SK-N-MC (cell line): ENCODE data around the gene PREB.

Experiments
- DNase-seq: peaks from one replicate; pipeline ENCODE4 v3.0.0-alpha.2; 2011; ENCODE audit warnings: low read depth, low spot score
- H3K27ac ChIP-seq: fragments of 200-600 bp; sonication (generic); 2 replicates; pipeline ENCODE4 v1.5.1; 2016; ENCODE audit warnings: mixed run types
- H3K36me3 ChIP-seq: fragments of 200-600 bp; sonication (generic); 2 replicates; pipeline ENCODE4 v1.6.1; 2017; ENCODE audit warnings: antibody characterized with exemption, low read length, mixed read lengths; ENCODE audit not compliant: insufficient read depth
- H3K4me3 ChIP-seq: fragments of 200-600 bp; sonication (generic); 2 replicates; pipeline ENCODE4 v1.5.1; 2016
- H3K9ac ChIP-seq: fragments of 200-600 bp; sonication (generic); 2 replicates; pipeline ENCODE4 v1.8.0; 2017; ENCODE audit warnings: mixed run types, mixed read lengths; ENCODE audit not compliant: insufficient read length
- H3K9me3 ChIP-seq: fragments of 200-600 bp; sonication (generic); 2 replicates; pipeline ENCODE4 v1.6.1; 2017; ENCODE audit warnings: low read depth, mild to moderate bottlenecking, antibody characterized with exemption, low read length, moderate library complexity, mixed read lengths
- EZH2 ChIP-seq: fragments of 200-600 bp; sonication (generic); IDR thresholded peaks from one replicate; pipeline ENCODE4 v1.6.1; 2017; ENCODE audit warnings: antibody characterized with exemption
- FOXP2 ChIP-seq: optimal IDR thresholded peaks from 2 replicates; pipeline ENCODE3; 2011; ENCODE audit warnings: mild to moderate bottlenecking, moderate library complexity; ENCODE audit not compliant: insufficient read depth; ENCODE audit errors: extremely low read length, control extremely low read depth
- POLR2AphosphoS5 ChIP-seq: IDR thresholded peaks from 2 replicates; pipeline ENCODE4 v1.6.1; 2012; ENCODE audit warnings: mild to moderate bottlenecking, low read depth, low read length, borderline replicate concordance

PREB gene

DNA sequence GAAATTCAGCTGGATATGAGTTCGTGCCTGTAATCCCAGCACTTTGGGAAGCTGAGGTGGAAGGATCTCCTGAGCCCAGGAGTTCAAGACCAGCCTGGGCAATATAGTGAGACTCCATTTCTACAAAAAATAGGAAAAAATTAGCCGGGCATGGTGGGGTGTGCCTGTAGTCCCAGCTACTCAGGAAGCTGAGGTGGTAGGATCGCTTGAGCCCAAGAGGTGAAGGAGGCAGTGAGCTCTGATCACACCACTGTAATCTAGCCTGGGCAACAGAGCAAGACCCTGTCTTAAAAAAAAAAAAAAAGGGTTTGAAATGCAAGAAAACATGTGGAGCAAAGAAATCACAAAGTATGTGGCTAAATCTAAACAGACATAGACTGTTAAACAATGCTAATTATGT lies 25.4 kb downstream of the PREB start:
- H3K9ac ChIP-seq: no peak overlapping the region
- DNase-seq: no peak
- H3K9me3 ChIP-seq: no peaks in the 10 kb centered on the region
- H3K36me3 ChIP-seq: no peaks in the 10 kb centered on the region
- no peak overlapping the region for H3K27ac ChIP-seq
- H3K4me3 ChIP-seq: no peak overlapping the region
- TF ChIP-seq FOXP2 (no peak), POLR2AphosphoS5 (no peak), EZH2 (no peak)

DNA sequence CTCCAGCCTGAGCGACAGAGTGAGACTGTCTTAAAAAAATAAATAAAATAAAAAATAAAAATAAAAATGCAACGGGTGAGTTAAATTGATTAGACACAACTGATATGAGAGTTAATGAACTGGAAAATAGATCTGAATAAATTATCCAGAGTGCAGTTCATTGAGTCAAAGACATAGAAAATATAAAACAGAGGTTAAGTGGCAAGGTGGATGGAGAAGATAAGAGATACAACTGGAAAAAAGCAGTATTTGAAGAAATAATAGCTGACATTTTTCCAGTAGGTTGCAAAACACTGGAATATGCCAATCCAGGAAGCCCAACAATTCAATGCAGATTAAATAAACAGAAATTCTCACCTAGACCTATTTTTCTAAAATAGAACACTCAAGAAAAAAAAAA lies 26.2 kb downstream of the PREB start:
- no peak for DNase-seq
- Histone ChIP-seq H3K27ac (no peak overlapping the region), H3K4me3 (no peak overlapping the region), H3K36me3 (no peaks in the 10 kb centered on the region), H3K9me3 (no peaks in the 10 kb centered on the region), H3K9ac (no peak overlapping the region)
- TF ChIP-seq EZH2 (no peak), POLR2AphosphoS5 (no peak), FOXP2 (no peak)

DNA sequence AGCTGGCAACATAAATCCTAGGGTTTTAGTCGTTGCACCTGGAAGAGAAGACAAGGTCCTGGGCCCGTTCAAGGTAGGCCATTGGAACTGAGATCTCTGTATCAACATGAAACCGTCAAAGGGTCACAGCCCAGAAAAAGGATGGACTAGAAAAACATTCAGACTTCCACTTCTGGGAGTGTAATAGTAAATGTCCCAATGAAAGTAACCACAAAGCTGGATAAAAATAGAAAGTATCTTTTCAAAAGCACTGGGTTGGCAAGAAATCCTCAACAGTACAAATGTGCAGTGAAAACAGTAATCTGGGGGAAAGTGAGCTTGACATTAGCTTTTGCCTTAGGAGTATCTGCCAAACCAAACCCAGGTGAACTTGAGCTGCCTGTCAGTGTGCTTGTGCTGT lies 28.5 kb downstream of the PREB start:
- Histone ChIP-seq H3K27ac (no peak overlapping the region), H3K9ac (no peak overlapping the region), H3K36me3 (no peaks in the 10 kb centered on the region), H3K4me3 (no peak overlapping the region), H3K9me3 (no peaks in the 10 kb centered on the region)
- TF ChIP-seq POLR2AphosphoS5 (no peak), FOXP2 (no peak), EZH2 (no peak)
- no peak for DNase-seq

DNA sequence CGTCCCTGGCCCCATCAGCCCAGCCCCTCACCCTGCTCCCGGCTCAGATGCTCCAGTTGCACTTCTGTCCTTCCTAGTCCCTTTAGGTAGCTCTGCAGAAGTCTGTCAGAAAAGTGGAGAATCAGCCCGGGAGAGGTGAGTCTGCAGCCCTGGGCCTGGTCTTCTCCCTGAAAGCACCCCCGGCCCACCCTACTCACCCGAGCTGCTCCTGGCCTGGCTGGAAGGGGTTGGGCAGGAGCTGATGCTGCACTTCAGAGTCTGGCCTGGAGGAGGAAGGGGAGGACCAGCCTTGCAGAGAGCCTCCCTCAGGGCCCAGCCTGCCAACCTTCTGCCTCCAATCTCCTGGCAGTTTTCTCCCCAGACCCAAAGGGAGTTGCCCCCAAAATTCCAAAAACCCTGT lies 32.1 kb downstream of the PREB start:
- Histone ChIP-seq H3K36me3 (no peaks in the 10 kb centered on the region), H3K27ac (no peak overlapping the region), H3K9ac (no peak overlapping the region), H3K4me3 (no peak overlapping the region), H3K9me3 (no peaks in the 10 kb centered on the region)
- TF ChIP-seq EZH2 (no peak), FOXP2 (no peak), POLR2AphosphoS5 (no peak)
- DNase-seq: no peak

DNA sequence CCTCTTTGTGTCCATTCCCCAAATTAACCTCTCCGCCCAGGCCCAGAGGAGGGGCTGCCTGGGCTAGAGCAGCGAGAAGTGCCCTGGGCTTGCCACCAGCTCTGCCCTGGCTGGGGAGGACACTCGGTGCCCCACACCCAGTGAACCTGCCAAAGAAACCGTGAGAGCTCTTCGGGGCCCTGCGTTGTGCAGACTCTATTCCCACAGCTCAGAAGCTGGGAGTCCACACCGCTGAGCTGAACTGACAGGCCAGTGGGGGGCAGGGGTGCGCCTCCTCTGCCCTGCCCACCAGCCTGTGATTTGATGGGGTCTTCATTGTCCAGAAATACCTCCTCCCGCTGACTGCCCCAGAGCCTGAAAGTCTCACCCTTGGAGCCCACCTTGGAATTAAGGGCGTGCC lies 34.4 kb downstream of the PREB start:
- no peak for DNase-seq
- Histone ChIP-seq H3K36me3 (no peaks in the 10 kb centered on the region), H3K9me3 (no peaks in the 10 kb centered on the region), H3K9ac (no peak overlapping the region), H3K27ac (no peak overlapping the region), H3K4me3 (no peak overlapping the region)
- TF ChIP-seq POLR2AphosphoS5 (no peak), EZH2 (no peak)

DNA sequence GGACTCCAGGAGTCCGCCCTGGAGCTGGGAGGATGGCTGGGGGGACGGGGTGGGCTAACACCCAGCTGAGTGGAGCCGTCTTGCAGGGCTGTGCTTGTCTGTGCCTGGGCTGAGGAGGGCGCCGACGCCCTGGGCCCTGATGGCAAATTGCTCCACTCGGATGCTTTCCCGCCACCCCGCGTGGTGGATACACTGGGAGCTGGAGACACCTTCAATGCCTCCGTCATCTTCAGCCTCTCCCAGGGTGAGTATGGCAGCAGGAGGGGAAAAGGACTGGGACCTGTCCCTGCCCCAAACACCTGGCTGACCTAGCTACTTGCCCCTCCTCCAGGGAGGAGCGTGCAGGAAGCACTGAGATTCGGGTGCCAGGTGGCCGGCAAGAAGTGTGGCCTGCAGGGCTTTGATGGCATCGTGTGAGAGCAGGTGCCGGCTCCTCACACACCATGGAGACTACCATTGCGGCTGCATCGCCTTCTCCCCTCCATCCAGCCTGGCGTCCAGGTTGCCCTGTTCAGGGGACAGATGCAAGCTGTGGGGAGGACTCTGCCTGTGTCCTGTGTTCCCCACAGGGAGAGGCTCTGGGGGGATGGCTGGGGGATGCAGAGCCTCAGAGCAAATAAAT lies 35.0 kb downstream of the PREB start:
- no peak overlapping the region for H3K27ac ChIP-seq
- no peak for DNase-seq
- H3K4me3 ChIP-seq: no peak overlapping the region
- no peak overlapping the region for H3K9ac ChIP-seq
- no peaks in the 10 kb centered on the region for H3K36me3 ChIP-seq
- no peaks in the 10 kb centered on the region for H3K9me3 ChIP-seq
- TF ChIP-seq EZH2 (no peak), FOXP2 (no peak), POLR2AphosphoS5 (no peak)

DNA sequence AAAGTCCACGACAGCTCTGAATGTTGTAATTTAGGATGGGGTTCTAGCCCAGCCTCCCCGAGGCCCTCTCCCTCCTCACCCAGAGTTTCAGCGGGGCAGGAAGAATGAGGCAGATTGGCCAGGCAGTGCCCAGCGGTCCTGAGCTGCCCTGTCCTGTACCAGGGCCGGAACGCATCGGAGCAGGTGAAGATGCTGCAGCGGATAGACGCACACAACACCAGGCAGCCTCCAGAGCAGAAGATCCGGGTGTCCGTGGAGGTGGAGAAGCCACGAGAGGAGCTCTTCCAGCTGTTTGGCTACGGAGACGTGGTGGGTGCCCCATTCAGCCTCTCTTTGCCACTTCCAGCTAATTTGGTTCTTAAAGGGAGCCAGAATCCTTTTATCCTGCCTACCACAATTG lies 37.1 kb downstream of the PREB start:
- Histone ChIP-seq H3K9ac (no peak overlapping the region), H3K36me3 (no peaks in the 10 kb centered on the region), H3K9me3 (no peaks in the 10 kb centered on the region), H3K27ac (no peak overlapping the region), H3K4me3 (no peak overlapping the region)
- no peak for DNase-seq
- TF ChIP-seq POLR2AphosphoS5: no peak

DNA sequence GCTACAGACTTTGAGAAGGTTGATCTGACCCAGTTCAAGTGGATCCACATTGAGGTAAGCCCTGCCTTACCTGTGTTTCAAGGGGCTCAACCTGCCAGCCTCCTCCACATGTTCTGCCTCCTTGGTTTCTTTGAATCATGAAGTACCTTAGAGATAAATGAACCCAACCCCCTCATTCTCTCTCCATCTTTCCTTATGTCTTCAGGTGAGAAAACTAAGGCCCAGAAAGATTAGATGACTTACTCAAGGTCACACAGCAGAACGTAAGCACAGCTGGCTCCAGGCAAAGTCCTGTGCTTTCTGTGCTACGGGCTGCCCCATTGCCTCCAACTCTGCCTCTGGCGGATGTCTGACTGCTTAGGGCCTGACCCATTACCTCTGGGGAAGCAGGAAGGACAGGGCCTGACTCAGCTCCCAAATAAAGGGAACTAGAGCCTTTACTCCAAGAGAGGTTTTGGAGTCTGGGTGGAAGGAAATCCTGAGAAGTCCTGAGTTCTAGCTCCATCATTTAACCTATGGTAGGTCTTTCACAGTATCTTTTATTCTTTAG lies 37.6 kb downstream of the PREB start:
- no peak overlapping the region for H3K4me3 ChIP-seq
- no peak for DNase-seq
- H3K27ac ChIP-seq: 0 out of 2 replicates have a peak overlapping the region, but pooled peaks have one; percentile 27
- TF ChIP-seq EZH2 (no peak), POLR2AphosphoS5 (no peak; the same call in 1 of the 2 replicates), FOXP2 (no peak)
- H3K9ac ChIP-seq: no peak overlapping the region
- no peaks in the 10 kb centered on the region for H3K36me3 ChIP-seq
- H3K9me3 ChIP-seq: no peaks in the 10 kb centered on the region
